HAP-1 (cell line): Measurements from ENCODE around the gene R3HDM4.

Experiments
- DNase-seq, 2 experiments: peaks; one replicate each; pipeline ENCODE4 v3.0.0-alpha.2; 2016 to 2020; ENCODE audit warnings: low spot score in 2 of 2
- H3K27me3 ChIP-seq: fragments of 250-450 bp; sonication (Bioruptor Pico); 2 replicates; pipeline ENCODE4 v1.5.1; 2020; ENCODE audit warnings: low read depth, mild to moderate bottlenecking, moderate library complexity
- H3K36me3 ChIP-seq: fragments of 250-450 bp; sonication (Bioruptor Pico); replicated peaks from 2 replicates; pipeline ENCODE4 v1.5.1; 2020; ENCODE audit warnings: mild to moderate bottlenecking
- H3K4me1 ChIP-seq: fragments of 250-450 bp; sonication (Bioruptor Pico); 2 replicates; pipeline ENCODE4 v1.5.1; 2020; ENCODE audit warnings: mild to moderate bottlenecking
- H3K4me3 ChIP-seq: fragments of 250-450 bp; sonication (Bioruptor Pico); 2 replicates; pipeline ENCODE4 v1.5.1; 2020; ENCODE audit warnings: mild to moderate bottlenecking, moderate library complexity
- H3K9me3 ChIP-seq: fragments of 250-450 bp; sonication (Bioruptor Pico); 2 replicates; pipeline ENCODE4 v1.5.1; 2020; ENCODE audit warnings: mild to moderate bottlenecking, moderate library complexity
- in situ Hi-C: fragments of 300-500 bp; cut with MboI; formaldehyde crosslinking; loops from 3 replicates; pipeline ENCODE4 v1.14.3; 2020; ENCODE audit warnings: low sequenced_read_pairs, inconsistent platforms, mixed read lengths

Gene R3HDM4

DNA sequence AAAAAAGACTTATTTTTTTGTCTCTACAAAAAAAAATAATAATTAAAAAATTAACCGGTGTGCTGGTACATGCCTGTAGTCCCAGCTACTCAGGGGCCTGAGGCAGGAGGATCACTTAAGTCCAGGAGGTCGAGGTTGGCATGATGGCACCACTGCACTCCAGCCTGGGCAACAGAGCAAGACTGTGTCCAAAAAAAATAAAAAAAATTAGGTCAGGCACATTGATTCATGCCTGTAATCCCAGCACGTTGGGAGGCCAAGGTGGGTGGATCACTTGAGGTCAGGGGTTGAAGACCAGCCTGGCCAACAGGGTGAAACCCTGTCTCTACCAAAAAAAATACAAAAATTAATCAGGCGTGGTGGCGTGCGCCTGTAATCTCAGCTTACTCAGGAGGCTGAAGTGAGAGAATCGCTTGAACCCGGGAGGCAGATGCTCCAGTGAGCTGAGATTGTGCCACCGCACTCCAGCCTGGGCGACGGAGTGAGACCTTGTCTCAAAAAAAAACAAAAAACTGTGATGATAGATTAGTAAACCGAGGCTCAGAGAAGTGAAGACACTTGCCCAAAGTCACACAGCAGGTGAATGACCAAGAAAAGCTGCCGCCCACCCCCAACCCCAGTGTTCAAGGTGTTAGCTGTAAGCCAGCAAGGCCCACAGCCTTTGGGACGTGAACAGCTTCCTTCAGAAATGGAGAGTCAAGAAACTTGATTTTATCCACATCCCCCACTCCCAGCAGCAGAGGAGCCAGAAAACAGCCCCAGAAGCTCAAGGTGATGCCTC is 10.4 kb downstream of the R3HDM4 start:
- DNase-seq, result no peak
- H3K4me3 ChIP-seq, result no peak overlapping the region
- in situ Hi-C loops, result no loop called here
- no peaks in the 10 kb centered on the region for H3K4me1 ChIP-seq
- H3K9me3 ChIP-seq, result no peaks in the 10 kb centered on the region
- H3K36me3 ChIP-seq, result peaks cover 16% of the 10 kb centered on the region
- no peaks in the 10 kb centered on the region for H3K27me3 ChIP-seq

DNA sequence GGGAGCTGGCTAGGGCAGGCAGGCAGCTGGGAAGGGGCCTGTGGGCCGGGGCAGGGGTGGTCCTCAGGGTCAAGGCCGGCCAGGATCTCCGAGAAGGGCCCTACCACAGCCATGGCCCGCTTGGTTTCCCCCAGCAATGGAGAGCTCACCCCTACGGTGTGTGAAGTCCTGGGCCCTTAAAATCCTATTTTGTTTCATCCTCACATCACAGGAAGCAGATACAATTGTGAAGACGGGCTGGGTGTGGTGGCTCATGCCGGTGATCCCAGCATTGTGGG is 11.0 kb downstream of the R3HDM4 start:
- in situ Hi-C loops, result no loop called here
- DNase-seq, result no peak
- Histone ChIP-seq H3K36me3 (peaks cover 22% of the 10 kb centered on the region), H3K4me3 (no peak overlapping the region), H3K27me3 (no peaks in the 10 kb centered on the region), H3K9me3 (no peaks in the 10 kb centered on the region), H3K4me1 (no peaks in the 10 kb centered on the region)

DNA sequence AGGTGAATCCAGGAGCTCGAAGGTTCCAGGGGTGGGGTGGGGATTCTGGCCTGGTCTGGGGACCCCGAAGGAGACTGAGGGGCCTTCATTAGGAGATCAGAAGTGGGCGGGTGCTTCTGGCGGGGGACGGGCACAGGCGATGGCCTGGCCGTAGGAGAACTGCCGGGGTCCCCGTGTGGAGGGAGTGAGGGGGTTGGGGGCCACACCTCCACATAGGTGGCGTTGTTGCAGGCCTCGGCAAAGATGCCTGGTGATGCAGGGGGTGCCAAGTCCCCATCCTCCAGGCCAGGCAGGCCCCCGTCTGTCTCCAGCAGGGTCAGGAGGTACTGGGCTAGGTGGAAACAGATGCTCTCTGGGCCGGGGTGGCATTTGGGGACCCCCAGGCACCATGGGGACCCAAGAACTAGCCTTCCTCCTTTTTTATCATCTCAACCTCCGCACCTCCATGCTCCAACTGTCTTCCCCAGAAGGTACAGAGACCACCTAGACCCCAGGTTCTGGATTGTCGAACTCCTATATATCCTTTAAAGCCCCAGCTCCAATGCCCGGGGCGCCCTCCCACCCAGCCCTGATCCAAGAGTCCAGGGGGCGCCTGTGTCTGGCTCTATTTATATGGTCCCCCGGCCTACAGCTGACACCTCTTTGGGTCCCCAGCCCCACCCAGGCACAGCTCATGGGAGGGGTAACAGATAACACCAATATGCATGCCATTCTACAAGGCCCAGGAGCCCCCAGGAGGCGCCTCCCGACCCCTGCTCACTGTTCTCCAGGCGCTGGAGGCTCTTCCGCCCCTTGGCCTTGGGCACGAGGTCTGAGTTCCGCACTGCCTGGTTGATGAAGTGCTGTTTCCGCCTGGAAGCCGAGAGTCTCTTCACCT is 11.6 kb downstream of the R3HDM4 start:
- H3K36me3 ChIP-seq, result peaks cover 28% of the 10 kb centered on the region
- in situ Hi-C loops, result no loop called here

DNA sequence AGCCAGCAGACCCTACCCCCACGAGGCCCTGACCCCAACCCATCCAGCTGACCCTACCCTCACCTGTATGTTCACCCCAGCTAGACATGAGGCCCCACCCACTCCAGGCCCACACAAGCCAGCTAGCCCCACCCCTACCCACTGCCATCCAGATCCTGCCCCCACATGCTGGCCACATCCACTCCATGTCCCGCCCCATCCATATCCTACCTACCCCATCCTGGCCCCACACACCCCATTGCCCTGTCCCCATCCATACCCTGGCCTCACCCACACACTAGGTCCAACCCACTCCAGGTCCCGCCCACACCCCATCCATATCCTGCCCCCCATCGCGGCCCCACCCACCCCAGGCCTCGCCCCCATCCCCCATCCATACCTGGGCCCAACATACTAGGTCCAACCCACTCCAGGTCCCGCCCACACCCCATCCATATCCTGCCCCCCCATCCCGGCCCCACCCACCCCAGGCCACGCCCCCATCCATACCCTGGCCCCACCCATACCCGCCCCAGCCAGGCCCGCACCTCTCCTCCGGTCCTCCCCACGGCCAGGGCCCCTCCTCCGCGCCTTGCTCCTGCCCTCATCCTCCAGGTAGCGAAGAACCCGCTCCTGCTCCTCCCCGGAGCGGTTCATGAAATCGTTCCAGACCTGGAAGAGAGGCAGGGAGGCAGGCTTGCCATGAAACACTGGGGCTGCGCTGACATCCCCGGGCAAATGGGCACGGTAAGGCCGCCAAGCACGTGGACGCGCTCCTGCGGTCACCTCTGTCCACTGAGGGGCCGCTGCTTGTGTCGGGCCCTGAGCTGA is 12.5 kb downstream of the R3HDM4 start:
- no peak overlapping the region for H3K4me3 ChIP-seq
- H3K4me1 ChIP-seq, result no peaks in the 10 kb centered on the region
- H3K36me3 ChIP-seq, result peaks cover 28% of the 10 kb centered on the region
- H3K27me3 ChIP-seq, result no peaks in the 10 kb centered on the region
- peak in 1 of 2 experiments; percentile 69 for DNase-seq
- in situ Hi-C loops, result no loop called here
- H3K9me3 ChIP-seq, result no peaks in the 10 kb centered on the region

More for the DNA sequence above, 11.6 kb downstream of the R3HDM4 start:
- no peak for DNase-seq
- Histone ChIP-seq H3K27me3 (no peaks in the 10 kb centered on the region), H3K9me3 (no peaks in the 10 kb centered on the region), H3K4me1 (no peaks in the 10 kb centered on the region), H3K4me3 (no peak overlapping the region)

- DNase-seq, result no peak
- Histone ChIP-seq H3K27me3 (no peaks in the 10 kb centered on the region), H3K36me3 (peaks cover 28% of the 10 kb centered on the region), H3K9me3 (no peaks in the 10 kb centered on the region), H3K4me1 (no peaks in the 10 kb centered on the region), H3K4me3 (no peak overlapping the region)
- in situ Hi-C loops, result no loop called here
These were observed 13.0 kb downstream of the R3HDM4 start for GRCh38 chr19:900043-900301.

DNA sequence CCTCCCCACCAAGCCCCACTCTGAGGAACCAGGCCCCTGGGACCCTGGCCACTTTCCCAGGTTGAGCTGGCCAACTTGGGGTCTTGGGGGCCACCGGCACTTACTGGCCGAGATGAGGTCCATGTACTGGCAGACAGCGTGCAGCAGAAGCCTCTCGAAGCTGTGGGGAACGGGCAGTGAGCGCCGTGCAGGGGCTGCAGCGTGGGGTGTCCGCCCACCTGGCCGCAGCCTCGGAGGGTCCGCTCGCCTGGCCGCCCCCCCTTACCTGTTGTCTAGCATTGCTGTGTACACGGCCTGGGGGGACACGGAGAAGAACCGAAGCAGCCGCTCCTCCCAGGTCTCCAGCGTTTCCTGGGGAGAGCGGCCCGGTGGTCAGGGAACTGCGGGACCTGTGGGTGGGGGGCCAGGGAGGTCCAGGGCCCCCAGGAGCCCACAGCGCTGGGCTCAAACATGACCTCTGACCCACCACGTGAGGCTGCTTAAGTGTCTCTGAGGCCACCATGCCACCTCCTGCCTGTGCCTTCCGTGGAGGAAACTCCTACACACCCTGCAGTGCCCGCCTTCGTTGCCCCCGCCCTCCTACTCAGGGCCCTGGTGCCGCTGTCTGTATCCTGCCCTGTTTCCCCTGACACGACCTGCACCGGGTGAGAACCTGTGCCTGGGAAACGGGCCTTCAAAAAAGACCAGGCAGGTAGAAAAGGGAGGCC is 13.5 kb downstream of the R3HDM4 start:
- Histone ChIP-seq H3K27me3 (no peaks in the 10 kb centered on the region), H3K9me3 (no peaks in the 10 kb centered on the region), H3K36me3 (peaks cover 28% of the 10 kb centered on the region), H3K4me3 (no peak overlapping the region), H3K4me1 (no peaks in the 10 kb centered on the region)
- in situ Hi-C loops, result no loop called here
- DNase-seq, result no peak

GRCh38 chr19:898663-899062 is 14.4 kb downstream of the R3HDM4 start:
- peak in 1 of 2 experiments; percentile 57 for DNase-seq
- Histone ChIP-seq H3K4me3 (no peak overlapping the region), H3K9me3 (no peaks in the 10 kb centered on the region), H3K27me3 (no peaks in the 10 kb centered on the region), H3K36me3 (peaks cover 28% of the 10 kb centered on the region), H3K4me1 (0 out of 2 replicates have a peak, but pooled peaks cover 2% of the 10 kb centered on the region)
- in situ Hi-C loops, result no loop called here

GRCh38 chr19:897442-898039 is 15.5 kb downstream of the R3HDM4 start:
- no peak for DNase-seq
- Histone ChIP-seq H3K4me3 (no peak overlapping the region), H3K4me1 (0 out of 2 replicates have a peak, but pooled peaks cover 2% of the 10 kb centered on the region), H3K36me3 (peaks cover 28% of the 10 kb centered on the region), H3K9me3 (no peaks in the 10 kb centered on the region), H3K27me3 (no peaks in the 10 kb centered on the region)
- in situ Hi-C loops, result no loop called here

DNA sequence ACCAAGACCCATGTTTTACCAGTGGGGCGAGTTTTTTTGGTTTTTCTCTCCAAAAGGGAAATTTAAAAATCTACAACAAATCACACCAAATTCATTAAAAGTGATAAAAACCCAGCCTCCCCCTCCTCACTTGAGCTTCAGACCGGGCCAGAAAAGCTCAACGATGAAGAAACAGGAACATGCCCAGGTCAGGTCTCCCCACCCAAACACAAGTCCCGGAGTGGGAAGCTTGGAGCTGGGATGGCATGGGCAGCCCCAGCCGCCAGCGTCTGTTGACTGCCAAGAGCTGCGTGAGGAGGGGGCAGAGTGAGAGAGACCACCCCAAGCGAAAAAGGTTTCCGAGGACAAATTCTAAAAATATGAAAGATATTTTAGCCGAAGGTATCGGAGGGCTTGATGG is 16.0 kb downstream of the R3HDM4 start:
- 0 out of 2 replicates have a peak, but pooled peaks cover 2% of the 10 kb centered on the region for H3K4me1 ChIP-seq
- H3K9me3 ChIP-seq, result no peaks in the 10 kb centered on the region
- no peak overlapping the region for H3K4me3 ChIP-seq
- H3K27me3 ChIP-seq, result no peaks in the 10 kb centered on the region
- no peak for DNase-seq
- H3K36me3 ChIP-seq, result peaks cover 26% of the 10 kb centered on the region
- in situ Hi-C loops, result no loop called here

- Histone ChIP-seq H3K4me1 (0 out of 2 replicates have a peak, but pooled peaks cover 2% of the 10 kb centered on the region), H3K27me3 (no peaks in the 10 kb centered on the region), H3K36me3 (peaks cover 24% of the 10 kb centered on the region), H3K9me3 (no peaks in the 10 kb centered on the region), H3K4me3 (no peak overlapping the region)
- no peak for DNase-seq
- in situ Hi-C loops, result no loop called here
These were observed 16.6 kb downstream of the R3HDM4 start for GRCh38 chr19:896434-896833.

GRCh38 chr19:892894-893689 is 19.9 kb downstream of the R3HDM4 start, which contains the start of the genes MED16 and RNU6-9:
Gene MED16 (minus strand): TSS chr19:893187. CDS start chr19:891131, 2,056 bp downstream.
Gene RNU6-9 (plus strand): TSS chr19:893484.
- Histone ChIP-seq H3K4me1 (0 out of 2 replicates have a peak, but pooled peaks cover 2% of the 10 kb centered on the region), H3K4me3 (peak within 1 kb of the TSS; percentile 70), H3K9me3 (no peaks in the 10 kb centered on the region), H3K36me3 (peaks cover 31% of the 10 kb centered on the region), H3K27me3 (no peaks in the 10 kb centered on the region)
- peak; percentile 91 to 95 for DNase-seq
- in situ Hi-C loops, result no loop called here

GRCh38 chr19:892243-892893 is 20.7 kb downstream of the R3HDM4 start:
- DNase-seq, result peak in 1 of 2 experiments; percentile 68
- in situ Hi-C loops, result no loop called here

More at GRCh38 chr19:892243-892893, 20.7 kb downstream of the R3HDM4 start:
- Histone ChIP-seq H3K9me3 (no peaks in the 10 kb centered on the region), H3K27me3 (no peaks in the 10 kb centered on the region), H3K4me3 (peak overlapping the region; percentile 70), H3K36me3 (peaks cover 31% of the 10 kb centered on the region), H3K4me1 (0 out of 2 replicates have a peak, but pooled peaks cover 2% of the 10 kb centered on the region)
